HG03432 (cell line): ENCODE results near the gene PCDHGA11.
"Not testable (repeated sequence)": the region's sequence is repeated elsewhere in the genome, so short reads cannot be mapped to it uniquely, and the experiment has no call there.

Source experiments
- ATAC-seq: cut with Tn5 transposase; IDR thresholded peaks from one replicate; pipeline ENCODE4 v1.9.1; 2021; ENCODE audit warnings: mild to moderate bottlenecking, moderate library complexity; ENCODE audit not compliant: unreplicated experiment

The PCDHGA11 gene

DNA sequence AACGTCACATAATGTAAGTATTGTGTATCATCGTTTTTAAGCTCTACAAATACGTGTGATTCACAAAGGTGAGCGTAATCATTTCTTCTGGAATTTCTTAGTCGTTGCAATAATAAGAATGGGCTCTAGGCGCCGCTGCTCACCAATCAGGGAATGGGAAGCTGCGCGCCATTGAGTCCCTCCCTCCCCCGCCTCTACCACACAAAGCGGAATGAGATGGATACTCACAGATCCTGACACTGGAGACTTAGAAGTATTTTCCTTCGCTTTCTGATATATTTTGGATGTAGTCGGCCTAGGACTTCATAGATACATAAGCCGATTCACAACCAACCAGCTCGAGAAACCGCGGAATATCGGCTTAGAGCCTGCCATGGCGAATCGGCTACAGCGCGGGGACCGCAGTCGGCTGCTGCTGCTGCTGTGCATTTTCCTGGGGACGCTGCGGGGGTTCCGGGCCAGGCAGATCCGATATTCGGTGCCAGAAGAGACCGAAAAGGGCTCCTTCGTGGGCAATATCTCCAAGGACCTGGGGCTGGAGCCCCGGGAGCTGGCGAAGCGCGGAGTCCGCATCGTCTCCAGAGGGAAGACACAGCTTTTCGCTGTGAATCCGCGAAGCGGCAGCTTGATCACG, at the start of gene PCDHGA11:
Gene PCDHGA11, plus strand, starts transcription at position 197 of the 634 bp plus-strand sequence. Its CDS starts 177 bp downstream, at position 374.
- peak; percentile 60 for ATAC-seq

DNA sequence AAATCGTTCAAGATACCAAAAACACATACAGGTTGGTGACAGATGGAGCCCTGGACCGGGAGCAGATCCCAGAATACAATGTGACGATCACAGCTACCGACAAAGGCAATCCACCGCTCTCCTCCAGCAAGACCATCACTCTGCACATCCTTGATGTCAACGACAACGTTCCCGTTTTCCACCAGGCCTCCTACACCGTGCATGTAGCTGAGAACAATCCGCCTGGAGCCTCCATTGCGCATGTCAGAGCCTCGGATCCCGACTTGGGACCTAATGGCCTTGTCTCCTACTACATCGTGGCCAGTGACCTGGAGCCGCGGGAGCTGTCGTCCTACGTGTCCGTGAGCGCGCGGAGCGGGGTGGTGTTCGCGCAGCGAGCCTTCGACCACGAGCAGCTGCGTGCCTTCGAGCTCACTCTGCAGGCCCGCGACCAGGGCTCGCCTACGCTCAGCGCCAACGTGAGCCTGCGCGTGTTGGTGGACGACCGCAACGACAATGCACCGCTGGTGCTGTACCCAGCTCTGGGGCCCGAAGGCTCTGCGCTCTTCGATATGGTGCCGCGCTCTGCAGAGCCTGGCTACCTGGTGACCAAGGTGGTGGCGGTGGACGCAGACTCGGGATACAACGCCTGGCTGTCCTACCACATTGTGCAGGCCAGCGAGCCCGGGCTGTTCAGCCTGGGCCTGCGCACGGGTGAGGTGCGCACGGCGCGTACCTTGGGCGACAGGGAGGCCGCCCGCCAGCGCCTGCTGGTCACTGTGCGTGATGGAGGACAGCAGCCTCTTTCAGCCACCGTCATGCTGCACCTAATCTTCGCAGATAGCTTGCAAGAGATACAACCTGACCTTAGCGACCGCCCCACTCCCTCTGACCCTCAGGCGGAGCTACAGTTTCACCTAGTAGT, 49.0 kb upstream of the PCDHGA11 start:
- no peak for ATAC-seq

DNA sequence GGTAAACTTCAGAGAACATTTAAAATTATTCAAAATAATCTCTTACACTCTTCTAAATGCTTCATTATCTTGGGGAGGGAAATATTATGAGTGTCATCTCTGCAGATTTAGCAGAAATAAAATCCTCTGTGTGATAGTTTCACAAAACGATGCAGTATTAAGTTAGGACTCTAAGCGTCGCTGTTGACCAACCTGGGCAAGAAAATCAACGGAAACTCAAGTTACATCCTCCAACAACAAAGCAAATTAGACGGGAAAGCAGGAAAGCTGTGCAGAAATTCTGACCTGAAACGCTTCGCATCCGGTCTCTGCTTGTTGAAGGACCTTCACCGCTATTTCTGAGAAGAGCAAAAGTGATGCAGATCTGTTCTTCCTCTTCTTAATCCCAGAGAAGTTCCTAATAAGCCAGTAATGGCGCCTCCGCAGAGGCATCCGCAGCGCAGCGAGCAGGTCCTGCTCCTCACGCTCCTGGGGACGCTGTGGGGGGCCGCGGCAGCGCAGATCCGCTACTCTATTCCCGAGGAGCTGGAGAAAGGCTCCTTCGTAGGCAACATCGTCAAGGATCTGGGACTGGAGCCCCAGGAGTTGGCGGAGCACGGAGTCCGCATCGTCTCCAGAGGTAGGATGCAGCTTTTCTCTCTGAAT, 47.1 kb upstream of the PCDHGA11 start, which contains the start of gene PCDHGA6:
Gene PCDHGA6, plus strand, starts transcription at position 219 of the 645 bp plus-strand sequence. Its CDS starts 193 bp downstream, at position 412.
- no peak for ATAC-seq

DNA sequence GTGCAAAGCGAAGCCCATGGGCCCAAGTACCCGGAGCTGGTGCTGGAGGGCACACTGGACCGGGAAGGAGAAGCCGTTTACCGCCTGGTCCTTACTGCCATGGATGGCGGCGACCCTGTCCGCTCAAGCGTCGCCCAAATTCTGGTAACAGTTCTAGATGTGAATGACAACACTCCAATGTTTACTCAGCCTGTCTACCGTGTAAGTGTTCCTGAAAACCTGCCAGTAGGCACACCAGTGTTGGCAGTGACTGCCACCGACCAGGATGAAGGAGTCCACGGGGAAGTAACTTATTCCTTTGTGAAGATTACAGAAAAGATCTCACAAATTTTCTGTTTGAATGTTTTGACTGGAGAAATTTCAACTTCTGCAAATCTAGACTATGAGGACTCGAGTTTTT, 46.2 kb upstream of the PCDHGA11 start:
- ATAC-seq: no peak

DNA sequence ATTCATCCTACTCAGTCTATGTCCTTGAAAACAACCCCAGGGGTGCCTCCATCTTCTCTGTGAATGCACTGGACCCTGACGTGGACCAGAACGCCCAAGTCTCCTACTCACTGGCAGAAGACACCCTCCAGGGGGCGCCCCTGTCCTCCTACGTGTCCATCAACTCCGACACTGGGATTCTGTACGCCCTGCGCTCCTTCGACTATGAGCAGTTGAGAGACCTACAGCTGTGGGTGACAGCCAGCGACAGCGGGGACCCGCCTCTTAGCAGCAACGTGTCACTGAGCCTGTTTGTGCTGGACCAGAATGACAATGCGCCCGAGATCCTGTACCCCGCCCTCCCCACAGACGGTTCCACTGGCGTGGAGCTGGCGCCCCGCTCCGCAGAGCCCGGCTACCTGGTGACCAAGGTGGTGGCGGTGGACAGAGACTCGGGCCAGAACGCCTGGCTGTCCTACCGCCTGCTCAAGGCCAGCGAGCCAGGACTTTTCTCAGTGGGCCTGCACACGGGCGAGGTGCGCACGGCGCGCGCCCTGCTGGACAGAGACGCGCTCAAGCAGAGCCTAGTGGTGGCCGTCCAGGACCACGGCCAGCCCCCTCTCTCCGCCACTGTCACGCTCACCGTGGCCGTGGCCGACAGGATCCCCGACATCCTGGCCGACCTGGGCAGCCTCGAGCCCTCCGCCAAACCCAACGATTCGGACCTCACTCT, 45.3 kb upstream of the PCDHGA11 start:
- not testable (repeated sequence) for ATAC-seq

- ATAC-seq: peak; percentile 64
Measured at GRCh38 chr5:141382469-141383294, 38.2 kb upstream of the PCDHGA11 start, which contains the start of gene PCDHGA7. TSS of gene PCDHGA7 (plus strand) at chr5:141382742. CDS start at chr5:141382900, 158 bp downstream.

DNA sequence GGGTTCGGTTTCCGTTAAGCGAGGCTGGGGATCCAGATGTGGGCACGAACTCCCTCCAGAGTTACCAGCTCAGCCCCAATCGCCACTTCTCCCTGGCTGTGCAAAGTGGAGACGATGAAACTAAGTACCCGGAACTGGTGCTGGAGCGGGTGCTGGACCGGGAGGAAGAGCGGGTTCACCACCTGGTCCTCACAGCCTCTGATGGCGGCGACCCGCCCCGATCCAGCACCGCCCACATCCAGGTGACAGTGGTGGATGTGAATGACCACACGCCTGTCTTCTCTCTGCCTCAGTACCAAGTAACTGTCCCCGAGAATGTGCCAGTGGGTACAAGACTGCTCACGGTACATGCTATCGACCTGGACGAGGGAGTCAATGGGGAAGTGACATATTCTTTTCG, 37.5 kb upstream of the PCDHGA11 start:
- ATAC-seq: no peak

- no peak for ATAC-seq
Measured at GRCh38 chr5:141384471-141385267, 36.2 kb upstream of the PCDHGA11 start.

DNA sequence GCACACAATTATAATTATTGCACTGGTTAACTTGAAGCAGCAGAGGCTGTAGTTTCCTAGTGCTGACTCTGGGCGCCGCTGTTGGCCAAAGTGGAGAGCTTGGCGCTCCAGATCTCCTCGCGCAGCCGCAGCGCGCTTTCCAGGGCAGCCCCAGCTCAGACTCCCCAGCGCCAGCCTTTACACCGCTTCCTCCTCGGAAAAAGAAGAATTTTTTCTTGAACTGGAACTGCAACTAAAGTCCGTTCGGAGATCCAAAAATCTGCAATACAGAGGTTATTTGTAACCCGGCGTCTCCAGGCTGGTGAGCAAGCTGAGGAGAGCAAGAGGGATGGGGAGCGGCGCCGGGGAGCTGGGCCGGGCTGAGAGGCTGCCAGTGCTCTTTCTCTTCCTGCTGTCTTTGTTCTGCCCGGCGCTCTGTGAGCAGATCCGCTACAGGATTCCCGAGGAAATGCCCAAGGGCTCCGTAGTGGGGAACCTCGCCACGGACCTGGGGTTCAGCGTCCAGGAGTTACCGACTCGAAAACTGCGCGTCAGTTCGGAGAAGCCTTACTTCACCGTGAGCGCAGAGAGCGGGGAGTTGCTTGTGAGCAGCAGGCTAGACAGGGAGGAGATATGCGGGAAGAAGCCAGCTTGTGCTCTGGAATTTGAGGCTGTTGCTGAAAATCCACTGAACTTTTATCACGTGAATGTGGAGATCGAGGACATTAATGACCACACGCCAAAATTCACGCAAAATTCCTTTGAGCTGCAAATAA, 33.1 kb upstream of the PCDHGA11 start, which contains the start of gene PCDHGB4:
Gene PCDHGB4, plus strand, starts transcription at position 142 of the 755 bp plus-strand sequence. Its CDS starts 187 bp downstream, at position 329.
- peak; percentile 91 for ATAC-seq

- ATAC-seq: no peak
Measured at GRCh38 chr5:141388661-141389060, 32.2 kb upstream of the PCDHGA11 start.

GRCh38 chr5:141389153-141390042, 31.5 kb upstream of the PCDHGA11 start:
- no peak for ATAC-seq

DNA sequence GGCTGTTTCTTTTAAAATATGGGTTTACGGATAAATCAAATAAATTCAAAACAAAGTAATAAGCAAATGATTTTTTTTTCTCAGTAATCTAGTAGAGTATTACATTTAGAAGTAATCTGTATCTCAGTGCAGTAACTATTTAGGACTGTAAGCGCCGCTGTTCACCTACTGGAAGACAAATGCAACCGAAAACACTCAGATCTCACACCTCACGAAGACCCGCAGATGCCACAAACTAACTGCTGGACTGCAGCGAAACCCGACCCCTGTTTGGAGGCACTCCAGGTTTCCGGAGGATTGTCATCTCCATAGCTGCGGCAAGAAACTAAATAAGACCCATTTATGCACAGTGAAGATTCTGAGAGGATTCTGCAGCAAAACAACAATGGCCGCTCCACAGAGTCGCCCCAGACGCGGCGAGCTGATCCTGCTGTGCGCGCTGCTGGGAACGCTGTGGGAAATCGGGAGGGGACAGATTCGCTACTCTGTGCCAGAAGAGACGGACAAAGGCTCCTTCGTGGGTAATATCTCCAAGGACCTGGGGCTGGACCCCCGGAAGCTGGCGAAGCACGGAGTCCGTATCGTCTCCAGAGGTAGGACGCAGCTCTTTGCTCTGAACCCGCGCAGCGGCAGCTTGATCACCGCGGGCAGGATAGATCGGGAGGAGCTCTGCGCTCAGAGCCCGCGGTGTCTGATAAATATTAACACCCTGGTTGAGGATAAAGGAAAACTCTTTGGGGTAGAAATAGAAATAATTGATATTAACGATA, 28.2 kb upstream of the PCDHGA11 start, which contains the start of gene PCDHGA8:
Gene PCDHGA8, plus strand, starts transcription at position 205 of the 770 bp plus-strand sequence. Its CDS starts 181 bp downstream, at position 386.
- ATAC-seq: no peak

DNA sequence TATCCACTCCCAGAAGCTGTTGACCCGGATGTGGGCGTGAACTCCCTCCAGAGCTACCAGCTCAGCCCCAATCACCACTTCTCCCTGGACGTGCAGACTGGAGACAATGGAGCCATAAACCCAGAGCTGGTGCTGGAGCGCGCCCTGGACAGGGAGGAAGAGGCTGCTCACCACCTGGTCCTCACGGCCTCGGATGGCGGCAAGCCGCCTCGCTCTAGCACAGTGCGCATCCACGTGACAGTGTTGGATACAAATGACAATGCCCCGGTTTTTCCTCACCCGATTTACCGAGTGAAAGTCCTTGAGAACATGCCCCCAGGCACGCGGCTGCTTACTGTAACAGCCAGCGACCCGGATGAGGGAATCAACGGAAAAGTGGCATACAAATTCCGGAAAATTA, 27.6 kb upstream of the PCDHGA11 start:
- no peak for ATAC-seq

DNA sequence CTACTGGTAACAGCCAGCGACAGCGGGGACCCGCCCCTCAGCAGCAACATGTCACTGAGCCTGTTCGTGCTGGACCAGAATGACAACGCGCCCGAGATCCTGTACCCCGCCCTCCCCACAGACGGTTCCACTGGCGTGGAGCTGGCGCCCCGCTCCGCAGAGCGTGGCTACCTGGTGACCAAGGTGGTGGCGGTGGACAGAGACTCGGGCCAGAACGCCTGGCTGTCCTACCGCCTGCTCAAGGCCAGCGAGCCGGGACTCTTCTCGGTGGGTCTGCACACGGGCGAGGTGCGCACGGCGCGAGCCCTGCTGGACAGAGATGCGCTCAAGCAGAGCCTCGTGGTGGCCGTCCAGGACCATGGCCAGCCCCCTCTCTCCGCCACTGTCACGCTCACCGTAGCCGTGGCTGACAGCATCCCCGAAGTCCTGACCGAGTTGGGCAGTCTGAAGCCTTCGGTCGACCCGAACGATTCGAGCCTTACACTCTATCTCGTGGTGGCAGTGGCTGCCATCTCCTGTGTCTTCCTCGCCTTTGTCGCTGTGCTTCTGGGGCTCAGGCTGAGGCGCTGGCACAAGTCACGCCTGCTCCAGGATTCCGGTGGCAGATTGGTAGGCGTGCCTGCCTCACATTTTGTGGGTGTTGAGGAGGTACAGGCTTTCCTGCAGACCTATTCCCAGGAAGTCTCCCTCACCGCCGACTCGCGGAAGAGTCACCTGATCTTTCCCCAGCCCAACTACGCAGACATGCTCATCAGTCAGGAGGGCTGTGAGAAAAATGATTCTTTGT, 26.3 kb upstream of the PCDHGA11 start:
- not testable (repeated sequence) for ATAC-seq

GRCh38 chr5:141397756-141398551, 22.9 kb upstream of the PCDHGA11 start, which contains the start of gene PCDHGB5:
TSS of gene PCDHGB5 (plus strand) at chr5:141397947. CDS start at chr5:141398128, 181 bp downstream.
- peak; percentile 99 for ATAC-seq
